ENCODE results near the gene ERC1.
"Not testable (repeated sequence)": the region's sequence is repeated elsewhere in the genome, so short reads cannot be mapped to it uniquely, and the experiment has no call there.

ERC1 gene

DNA sequence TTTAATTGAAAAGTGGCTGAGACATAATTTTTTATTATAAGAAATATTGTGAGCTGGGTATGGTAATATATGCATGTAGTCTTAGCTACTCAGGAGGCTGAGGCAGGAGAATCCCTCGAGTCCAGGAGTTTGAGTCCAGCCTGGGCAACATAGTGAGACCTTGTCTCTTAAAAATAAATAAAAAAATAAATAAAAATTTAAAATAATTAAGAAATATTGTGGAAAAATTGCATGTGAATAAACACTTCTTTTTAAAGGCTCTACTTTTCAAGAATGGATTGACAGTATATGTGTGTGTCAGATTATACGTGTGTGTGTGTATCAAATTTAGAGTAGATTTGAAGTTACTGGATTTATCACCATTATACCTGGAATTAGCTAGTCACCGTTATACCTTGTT, 43.2 kb downstream of the ERC1 start:
- no peak for DNase-seq

DNA sequence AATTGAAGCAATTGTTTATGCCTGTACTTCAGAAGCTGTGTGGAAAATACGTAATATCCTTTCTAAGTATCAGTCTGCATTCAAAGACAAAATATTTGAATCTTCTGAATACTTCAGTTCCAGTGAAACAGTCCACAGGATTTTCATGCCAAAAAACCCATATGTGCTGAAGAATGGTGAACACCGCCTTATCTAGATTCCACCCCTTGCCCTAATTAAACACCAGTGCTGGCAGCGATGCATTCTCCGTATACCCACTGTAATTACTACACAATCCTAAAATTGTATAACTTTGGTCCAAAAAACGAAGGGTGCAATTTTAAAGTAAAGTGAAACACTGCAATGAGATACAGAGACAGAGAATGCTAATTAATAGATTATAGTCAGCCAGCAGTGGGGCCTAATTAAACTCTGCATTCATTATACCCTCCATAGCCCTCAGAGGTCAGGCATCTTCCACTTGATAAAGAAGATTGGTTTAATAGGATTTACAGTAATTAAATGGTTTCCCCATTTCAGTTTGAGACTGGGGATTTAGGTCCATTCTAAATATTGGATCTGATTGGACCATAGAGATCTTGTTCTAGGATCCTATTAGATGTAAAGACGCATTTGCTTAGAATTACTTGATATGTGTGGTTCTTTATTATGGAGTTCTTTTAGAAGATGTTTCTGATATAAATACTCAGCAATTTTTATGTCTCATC, 43.9 kb downstream of the ERC1 start:
- DNase-seq = no peak

DNA sequence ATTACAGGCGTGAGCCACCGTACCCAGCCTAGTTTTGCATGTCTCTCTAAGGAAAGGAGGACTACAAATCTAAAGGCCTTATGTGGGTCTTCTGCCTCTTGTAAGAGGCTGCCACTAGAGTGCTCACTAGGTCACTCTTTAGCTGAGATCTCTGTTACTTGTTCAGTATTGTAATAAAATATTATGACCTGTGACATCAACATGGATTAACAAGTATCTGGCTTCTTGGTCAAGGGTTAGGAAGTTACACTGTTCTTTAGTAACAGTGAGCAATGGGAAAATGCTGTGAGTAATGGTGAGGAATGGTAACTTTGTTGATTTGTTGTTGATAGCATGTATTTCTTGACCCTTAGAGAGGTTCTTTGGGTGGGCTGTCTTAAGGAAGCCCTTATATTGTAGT, 50.5 kb downstream of the ERC1 start:
- DNase-seq = no peak

DNA sequence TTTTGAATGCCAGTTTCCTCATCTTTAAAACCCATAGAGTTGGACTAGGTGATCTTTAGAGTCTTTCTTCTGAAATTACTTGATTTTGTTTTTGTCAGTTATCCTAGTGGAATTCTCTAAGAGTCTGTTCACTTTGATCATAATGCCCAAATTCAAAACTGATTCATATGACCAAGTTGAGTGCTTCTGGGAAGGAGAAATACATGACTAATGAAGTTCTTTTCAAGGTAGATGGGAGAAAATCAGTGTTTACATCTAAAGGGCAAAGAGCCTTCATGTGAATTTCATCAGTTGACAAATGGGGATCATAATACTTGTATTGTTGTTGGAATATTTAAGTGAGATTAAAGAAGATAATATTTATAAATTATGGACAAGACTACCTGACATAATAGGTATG, 53.2 kb downstream of the ERC1 start:
- no peak for DNase-seq

DNA sequence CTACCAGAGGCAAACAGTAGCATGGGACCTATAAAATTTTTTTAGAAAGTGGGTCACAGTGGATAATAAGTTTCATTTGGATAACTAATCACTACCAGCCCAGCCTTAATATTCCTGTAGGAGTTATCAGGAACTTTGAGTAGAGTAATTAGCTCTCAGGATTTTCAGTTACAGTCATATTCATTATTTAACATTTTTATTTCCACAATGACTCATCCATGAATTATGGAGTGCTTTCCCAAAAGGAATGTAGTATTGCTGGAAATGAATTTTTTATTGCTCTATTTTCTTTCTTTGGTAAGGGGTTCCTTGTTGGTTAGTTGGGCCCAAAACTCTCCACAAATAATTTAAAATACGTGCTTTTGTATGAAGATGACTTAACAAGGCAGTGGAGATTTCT, 53.7 kb downstream of the ERC1 start:
- DNase-seq = no peak

DNA sequence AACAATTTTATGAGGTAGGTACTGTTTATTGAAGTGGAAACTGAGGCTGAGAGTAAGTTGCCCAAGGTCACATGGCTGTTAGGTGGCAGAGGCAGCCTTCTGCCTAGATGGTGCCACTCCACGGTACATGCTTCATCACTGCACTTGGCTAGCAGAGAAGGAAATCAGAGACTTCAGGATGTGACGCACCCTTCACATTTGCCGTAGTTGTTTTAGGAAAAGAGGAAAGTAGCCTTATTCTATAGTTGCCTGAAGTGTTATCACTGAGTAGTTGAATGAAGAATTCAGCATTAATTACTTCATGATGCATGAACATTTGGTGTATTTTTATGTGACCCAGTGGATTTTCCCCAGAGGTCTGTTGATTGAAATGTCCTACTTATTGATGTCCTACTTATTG, 55.7 kb downstream of the ERC1 start:
- no peak for DNase-seq

DNA sequence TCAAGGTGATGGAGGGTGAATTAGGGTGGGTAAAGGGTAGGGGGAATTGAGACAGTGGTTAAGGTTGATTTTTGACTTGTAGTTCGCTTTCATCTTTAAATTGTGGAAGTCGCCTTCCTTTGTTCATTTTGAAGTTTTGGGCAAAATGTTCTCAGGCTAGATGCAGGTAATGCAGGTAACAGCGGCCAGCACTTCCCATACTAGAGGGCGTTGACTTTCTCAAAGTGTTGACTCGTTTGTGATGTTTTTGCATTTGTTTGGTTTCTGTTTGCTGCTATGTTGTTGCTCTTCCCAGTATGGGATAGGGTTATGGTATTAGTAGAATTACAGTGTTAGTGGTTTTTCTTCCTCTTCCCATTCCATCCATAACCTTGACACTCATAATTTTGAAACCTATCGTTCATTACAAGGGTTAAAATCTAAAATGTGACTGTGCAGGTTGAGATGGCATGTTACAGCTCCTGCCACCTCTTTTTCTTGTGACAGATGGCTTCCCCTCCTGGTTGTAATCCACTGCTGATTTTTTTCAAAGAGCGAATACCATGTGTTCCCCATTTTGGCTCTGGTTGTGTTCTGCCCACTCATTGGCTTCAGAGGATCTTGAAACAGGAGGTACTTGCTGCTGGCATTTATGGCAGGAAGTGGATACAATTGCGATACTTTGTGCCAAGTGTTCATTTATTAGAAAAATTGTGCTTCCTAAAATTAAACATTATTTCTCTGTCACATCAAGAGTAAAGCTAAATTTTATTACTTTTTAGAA, 57.1 kb downstream of the ERC1 start:
- no peak for DNase-seq

DNA sequence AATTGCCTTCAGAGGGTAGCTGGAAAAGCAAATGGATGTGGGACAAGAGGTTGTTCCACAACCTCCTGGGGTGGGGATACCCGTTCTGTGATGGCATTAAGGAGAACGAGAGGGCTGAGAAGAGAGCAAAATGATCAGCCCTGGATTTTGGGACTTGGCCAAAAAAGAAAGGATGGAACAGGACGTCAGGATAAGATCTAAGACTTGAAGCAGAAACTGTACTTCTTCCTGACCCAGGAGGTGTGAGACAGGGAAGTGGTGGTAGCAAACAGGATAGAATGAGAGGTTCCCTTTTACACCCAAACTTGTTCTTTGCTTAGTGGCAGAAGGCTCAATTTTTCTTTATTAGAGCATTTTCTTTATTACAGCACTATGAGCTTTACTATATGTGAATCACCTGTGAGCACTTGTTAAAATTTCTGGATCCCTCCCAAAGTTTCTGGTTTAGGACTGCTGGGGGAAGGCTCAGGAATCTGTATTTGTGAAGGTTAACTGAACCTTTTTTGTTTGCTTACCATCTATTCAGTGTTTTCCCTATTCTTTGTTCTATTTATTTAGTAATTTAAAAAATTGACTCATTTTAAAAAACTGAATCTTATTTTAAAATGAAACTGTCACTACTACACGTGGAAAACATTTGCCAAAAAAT, 59.2 kb downstream of the ERC1 start:
- DNase-seq = no peak

DNA sequence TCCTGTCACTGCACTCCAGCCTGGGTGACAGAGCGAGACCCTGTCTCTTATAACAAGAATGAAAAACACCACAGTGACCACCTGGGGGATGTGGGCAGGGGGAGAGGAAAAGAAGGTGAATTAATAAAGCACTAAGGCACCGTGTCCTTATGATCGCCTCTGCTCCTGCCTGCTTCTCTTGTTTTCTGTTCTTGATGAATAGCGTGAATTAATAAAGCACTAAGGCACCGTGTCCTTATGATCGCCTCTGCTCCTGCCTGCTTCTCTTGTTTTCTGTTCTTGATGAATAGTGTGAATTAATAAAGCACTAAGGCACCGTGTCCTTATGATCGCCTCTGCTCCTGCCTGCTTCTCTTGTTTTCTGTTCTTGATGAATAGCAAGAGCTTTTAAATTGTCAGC, 60.6 kb downstream of the ERC1 start:
- DNase-seq = not testable (repeated sequence)

DNA sequence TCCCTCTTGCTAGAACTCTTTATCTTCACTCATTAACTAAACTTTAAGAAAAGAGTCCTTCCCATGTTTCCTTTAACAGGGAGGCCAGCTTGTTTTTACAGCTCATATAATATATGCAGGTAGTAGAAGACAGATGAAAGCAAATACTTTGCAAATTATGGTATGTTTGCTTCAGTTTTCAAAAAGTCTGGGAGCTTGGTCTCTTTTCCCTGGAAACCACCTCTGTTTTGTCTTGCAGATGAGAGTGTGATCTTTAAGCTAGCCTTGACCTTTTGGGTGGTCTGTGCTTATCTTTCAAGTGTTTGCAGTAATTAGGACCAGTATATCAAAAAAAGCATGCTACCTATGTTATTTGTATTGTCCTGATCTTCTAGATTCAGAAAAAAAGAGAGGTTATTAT, 62.7 kb downstream of the ERC1 start:
- DNase-seq = no peak

DNA sequence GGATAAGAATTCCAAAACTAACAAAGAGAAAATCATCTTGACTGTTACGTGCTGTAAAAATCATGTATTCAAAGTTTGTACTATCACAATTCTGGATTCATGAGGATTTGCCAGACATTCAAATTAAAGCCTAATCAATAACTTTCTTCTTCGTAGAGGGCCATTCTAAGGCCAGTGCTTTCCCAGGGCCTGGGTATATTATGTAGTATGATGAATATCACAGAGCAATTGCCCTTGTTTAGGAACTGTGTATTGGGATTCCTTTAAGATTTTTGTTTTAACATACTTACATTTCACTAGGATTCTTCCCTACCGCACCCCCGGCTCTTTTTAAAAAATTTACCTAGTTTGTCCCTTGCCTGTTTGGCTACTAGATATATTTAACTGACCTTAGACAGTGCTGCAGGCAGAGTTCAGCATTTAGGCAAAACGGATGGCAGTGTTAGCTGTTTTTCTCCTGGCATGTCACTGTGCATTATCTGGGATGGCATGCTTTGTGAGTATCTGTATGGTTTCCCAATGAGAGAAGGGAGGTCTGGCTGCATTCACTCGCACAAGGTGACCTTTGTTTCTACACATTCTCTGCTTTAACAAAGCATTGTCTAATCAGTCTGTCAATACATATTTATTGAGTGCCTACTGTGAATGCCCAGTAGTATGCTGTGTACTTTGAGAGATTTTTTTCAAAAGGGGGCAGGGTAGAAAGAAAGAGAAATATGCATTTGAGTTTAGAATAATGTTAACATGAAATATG, 63.3 kb downstream of the ERC1 start:
- no peak for DNase-seq

DNA sequence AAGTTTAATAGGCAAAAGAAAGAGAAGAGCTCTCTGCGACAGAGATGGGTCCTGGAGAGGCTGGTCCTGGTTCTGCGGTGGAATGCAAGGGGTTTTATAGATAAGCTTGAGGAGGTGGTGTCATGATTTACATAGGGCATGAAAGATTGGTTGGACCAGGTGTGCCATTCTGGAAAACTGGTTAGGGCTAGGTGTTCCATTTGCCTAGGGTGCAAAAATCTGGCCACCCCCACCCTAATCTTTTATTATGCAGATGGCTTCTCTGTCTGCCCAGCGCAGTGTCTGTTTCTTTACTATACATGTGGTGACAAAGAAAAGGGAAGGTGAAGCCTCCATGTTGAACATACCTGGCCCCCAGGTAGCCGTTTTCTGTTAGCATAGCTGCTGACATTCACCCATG, 65.4 kb downstream of the ERC1 start:
- DNase-seq = no peak

DNA sequence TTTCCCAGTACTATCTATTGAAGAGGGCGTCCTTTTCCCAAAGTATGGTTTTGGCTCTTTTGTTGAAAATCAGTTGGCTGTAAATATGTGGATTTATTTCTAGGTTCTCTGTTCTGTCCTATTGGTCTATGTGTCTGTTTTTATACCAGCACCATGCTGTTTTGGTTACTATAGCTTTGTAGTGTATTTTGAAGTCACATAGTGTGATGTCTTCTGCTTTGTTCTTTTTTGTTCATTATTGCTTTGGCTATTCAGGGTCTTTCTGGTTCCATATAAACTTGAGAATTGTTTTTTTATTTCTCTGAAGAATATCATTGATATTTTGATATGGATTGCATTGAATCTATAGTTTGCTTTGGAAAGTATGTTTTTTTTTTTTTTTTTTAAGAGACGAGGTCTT, 67.4 kb downstream of the ERC1 start:
- no peak for DNase-seq

DNA sequence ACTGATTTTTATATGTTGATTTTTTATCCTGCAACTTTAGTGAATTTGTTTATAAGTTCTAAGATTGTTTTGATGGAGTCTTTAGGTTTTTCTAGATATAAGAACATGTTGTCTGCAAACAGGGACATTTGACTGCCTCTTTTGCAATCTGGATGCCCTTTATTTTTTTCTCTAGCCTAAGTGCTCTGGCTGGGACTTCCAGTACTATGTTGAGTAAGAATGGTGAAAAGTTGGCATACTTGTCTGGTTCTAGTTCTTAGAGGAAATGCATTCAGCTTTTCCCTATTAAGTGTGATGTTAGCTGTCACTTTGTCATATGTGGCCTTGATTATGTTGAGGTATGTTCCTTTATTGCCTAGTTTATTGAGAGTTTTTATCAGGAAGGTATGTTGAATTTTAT, 68.1 kb downstream of the ERC1 start:
- DNase-seq = no peak

DNA sequence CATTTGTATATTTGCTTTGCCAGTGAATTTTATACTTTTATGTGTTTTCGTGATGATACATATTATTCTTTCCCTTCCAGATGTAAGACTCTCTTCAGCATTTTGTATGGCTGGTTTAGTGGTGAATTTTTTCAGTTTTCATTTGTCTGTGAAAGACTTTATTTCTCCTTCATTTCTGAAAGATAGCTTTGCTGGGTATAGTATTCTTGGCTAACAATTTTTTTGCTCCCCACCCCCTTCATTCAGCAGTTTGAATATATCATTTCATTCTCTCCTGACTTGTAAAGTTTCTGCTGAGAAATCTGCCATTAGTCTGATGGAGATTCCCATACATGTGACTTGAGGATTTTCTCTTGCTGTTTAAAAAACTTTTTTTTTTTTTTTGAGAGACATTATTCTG, 72.8 kb downstream of the ERC1 start:
- no peak for DNase-seq

DNA sequence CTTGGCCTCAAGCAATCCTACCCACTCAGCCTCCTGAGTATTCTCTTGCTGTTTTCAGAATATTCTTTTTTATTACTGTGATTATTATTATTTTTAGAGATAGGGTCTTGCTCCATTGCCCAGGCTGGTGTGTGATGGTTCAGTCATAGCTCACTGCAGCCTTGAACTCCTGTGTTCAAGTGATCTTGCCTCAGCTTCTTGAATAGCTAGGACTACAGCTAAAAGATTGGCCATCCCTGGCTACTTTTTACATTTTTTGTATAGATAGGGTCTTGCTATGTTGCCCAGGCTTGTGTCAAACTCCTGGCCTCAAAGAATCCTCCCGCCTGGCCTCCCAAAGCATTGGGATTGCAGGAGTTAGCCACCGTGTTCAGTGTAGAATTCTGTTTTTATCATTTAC, 73.3 kb downstream of the ERC1 start:
- DNase-seq = no peak

DNA sequence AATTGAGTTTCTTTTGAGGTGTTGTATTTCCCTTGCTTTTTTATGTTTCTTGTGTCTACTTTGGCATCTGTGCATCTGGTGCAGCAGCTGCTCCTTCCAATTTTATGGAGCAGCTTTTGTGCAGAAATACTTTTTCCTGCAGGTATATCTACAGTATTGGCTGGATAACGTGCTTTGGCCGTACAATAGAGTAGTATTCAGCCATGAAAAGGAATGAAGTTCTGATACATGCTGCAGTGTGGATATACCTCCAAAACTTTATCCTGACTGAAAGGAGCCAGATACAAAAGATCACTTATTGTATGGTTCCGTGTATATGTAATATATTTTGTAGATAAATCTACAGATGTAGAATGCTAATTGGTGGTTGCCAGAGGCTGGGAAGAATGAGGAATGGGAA, 74.6 kb downstream of the ERC1 start:
- no peak for DNase-seq

DNA sequence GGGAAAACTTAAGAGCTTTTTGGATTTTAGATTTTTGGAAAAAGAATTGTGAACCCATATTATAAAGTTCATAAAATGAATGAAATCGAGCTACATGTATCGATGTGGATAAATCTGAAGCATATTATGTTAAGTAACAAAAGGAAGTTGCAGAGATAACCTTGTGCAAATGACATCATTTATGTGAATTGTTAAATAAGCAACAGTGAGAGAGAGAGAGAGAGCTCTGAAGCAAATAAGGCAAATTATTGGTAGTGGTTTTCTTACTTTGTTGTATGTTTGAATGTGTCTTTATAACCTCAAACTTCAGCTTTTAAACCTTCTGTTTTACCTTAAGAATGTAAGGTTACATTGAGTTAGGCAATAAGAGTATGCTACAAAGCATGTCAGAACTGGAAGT, 78.8 kb downstream of the ERC1 start:
- no peak for DNase-seq

DNA sequence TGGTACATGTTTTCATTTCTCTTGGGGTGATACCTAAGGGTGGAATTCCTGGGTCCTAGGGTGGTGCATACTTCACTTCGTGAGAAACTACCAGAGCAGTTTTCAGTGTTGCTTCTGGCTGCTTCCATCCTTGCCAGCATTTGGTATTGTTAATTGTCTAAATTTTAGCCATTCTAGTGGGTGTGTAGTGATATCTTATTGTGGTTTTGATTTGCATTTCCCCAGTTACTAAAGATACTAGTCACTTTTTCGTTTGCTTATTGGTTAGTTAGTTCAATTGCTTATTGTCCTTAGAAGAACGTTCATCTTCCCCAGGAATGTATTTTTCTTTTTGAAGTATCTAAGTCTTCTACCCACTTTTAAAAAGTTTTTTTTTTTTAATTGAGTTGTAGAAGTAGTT, 80.2 kb downstream of the ERC1 start:
- DNase-seq = no peak

DNA sequence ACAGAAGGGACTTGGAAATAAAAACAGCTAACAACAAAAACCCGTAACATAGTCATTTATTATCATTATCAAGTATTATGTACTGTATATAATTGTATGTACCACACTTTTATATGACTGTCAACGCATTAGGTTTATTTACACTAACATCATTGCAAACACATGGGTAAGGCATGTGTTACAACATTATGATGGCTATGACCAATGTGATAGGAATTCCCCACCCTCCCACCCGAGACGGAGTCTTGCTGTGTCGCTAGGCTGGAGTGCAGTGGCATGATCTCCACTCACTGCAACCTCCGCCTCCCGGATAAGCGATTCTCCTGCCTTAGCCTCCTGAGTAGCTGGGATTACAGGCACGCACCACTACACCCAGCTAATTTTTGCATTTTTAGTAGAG, 82.6 kb downstream of the ERC1 start:
- DNase-seq = no peak

DNA sequence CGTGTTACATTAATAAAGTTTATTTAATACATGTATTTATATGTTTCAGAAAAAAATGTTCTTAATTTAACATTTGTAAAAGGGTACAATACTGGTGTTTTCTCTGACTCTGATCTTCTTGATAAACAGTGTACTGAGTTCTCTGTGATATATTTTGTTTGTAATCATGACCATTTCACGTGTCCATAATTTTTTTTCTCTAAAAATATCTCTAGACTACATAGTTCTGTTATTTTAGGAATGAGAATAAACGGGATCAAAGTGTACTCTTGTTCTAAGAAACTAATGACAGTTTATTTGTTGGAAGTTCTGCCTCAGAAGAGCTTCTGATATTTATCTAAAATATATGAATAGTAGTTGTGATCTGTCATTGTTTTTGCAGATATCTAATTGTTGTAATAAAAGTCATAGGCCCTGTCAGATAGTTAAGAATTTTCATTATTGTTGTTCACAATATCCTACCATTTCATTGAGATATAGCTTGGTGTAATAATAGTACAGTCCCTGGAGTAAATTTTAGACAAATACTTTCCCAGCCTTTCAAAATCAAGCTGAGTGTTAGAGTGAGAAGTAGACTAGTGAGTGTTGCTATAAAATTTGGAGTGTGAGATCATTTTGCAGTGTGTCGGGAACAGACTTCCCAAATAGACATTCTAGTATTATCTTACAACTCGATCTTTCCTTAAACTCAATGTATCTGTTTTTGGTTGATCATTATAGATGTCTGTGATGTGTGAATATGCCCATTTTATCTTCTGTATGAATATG, 86.2 kb downstream of the ERC1 start:
- no peak for DNase-seq

DNA sequence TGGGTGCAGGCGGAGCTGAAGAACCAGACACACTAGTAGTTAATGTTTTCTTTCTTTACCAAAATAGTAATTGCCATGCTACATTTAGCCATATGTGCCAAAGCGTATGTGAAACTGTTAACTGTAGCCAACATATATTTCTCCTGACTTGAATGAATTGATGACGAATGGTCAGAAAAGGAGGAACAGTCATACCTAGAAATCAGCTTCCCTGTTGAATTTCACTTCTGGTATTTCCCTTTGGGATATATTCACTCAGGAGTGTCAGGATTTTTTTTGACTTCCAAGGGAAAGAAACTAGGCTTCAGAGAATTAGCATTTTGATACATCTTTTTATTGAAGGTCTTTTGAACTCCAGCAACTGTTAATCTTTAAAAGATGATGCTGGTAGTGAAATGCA, 87.0 kb downstream of the ERC1 start:
- no peak for DNase-seq

All from left hindlimb (tissue), 1 donor.